ENCODE measurements around the gene MED15. TPM values are rescaled to one million over a fixed set of nuclear protein-coding genes. Genes with fewer than 3 reads are reported as not detected.
A peak's percentile ranks its signal among the peaks of the same experiment; 100 is the strongest.

MED15 gene
- total RNA-seq, 2 donors from 2014 or later: 61.4 to 62.7 TPM

- Histone ChIP-seq H3K36me3 (ENCODE audit: control insufficient read depth, insufficient read depth, low read length) (peaks cover 33% of the 10 kb centered on the region), H3K27me3 (ENCODE audit: control insufficient read depth, insufficient read depth, low read length, poor library complexity, severe bottlenecking) (no peaks in the 10 kb centered on the region), H3K4me3 (ENCODE audit: low read length) (no peak overlapping the region), H3K9ac (ENCODE audit: extremely low read depth, low read length, poor library complexity, severe bottlenecking) (no peak overlapping the region), H3K4me1 (ENCODE audit: control insufficient read depth, insufficient read depth, low read length) (no peaks in the 10 kb centered on the region), H3K9me3 (ENCODE audit: control insufficient read depth, low read length) (peaks cover 5% of the 10 kb centered on the region), H3K27ac (ENCODE audit: low read depth, low read length) (peak overlapping the region; percentile 95)
- no peak for DNase-seq
- Mint-ChIP-seq H3K4me1 (peaks cover 9% of the 10 kb centered on the region), H3K4me3 (no peak overlapping the region), H3K36me3 (ENCODE audit: low read depth) (peaks cover 31% of the 10 kb centered on the region), H3K27me3 (ENCODE audit: insufficient read depth) (no peaks in the 10 kb centered on the region), H3K27ac (peak overlapping the region; percentile 24), H3K9me3 (no peaks in the 10 kb centered on the region)
- WGBS, 2 experiments (ENCODE audit: insufficient coverage in 1 of 2, insufficient read length in 1 of 2): 94% methylated on average over 11 of the region's 11 CpGs
- TF ChIP-seq CTCF (conservative IDR thresholded peaks at IDR 0.05): no peak
Measured at GRCh38 chr22:20533095-20533878, 25.9 kb downstream of the MED15 start.

GRCh38 chr22:20533879-20534265, 26.5 kb downstream of the MED15 start:
- Histone ChIP-seq H3K27me3 (ENCODE audit: control insufficient read depth, insufficient read depth, low read length, poor library complexity, severe bottlenecking) (no peaks in the 10 kb centered on the region), H3K4me1 (ENCODE audit: control insufficient read depth, insufficient read depth, low read length) (no peaks in the 10 kb centered on the region), H3K36me3 (ENCODE audit: control insufficient read depth, insufficient read depth, low read length) (peaks cover 33% of the 10 kb centered on the region), H3K4me3 (ENCODE audit: low read length) (no peak overlapping the region), H3K9me3 (ENCODE audit: control insufficient read depth, low read length) (no peaks in the 10 kb centered on the region), H3K9ac (ENCODE audit: extremely low read depth, low read length, poor library complexity, severe bottlenecking) (no peak overlapping the region), H3K27ac (ENCODE audit: low read depth, low read length) (no peak overlapping the region)
- no peak overlapping the region for H3K4me3 Mint-ChIP-seq
- H3K27me3 Mint-ChIP-seq (ENCODE audit: insufficient read depth): no peaks in the 10 kb centered on the region
- no peaks in the 10 kb centered on the region for H3K9me3 Mint-ChIP-seq
- no peak for TF ChIP-seq CTCF (conservative IDR thresholded peaks at IDR 0.05)
- WGBS, 2 experiments (ENCODE audit: insufficient coverage in 1 of 2, insufficient read length in 1 of 2): 82 to 96% methylated on average over 2 to 3 of the region's 3 CpGs
- H3K36me3 Mint-ChIP-seq (ENCODE audit: low read depth): peaks cover 31% of the 10 kb centered on the region
- no peak overlapping the region for H3K27ac Mint-ChIP-seq
- DNase-seq: no peak
- peaks cover 9% of the 10 kb centered on the region for H3K4me1 Mint-ChIP-seq

- no peak for TF ChIP-seq CTCF (conservative IDR thresholded peaks at IDR 0.05)
- Mint-ChIP-seq H3K27me3 (ENCODE audit: insufficient read depth) (no peaks in the 10 kb centered on the region), H3K36me3 (ENCODE audit: low read depth) (peaks cover 51% of the 10 kb centered on the region), H3K4me1 (no peaks in the 10 kb centered on the region), H3K4me3 (no peak overlapping the region), H3K27ac (peak overlapping the region; percentile 46), H3K9me3 (no peaks in the 10 kb centered on the region)
- WGBS, 2 experiments (ENCODE audit: insufficient coverage in 1 of 2, insufficient read length in 1 of 2): 93% methylated on average over 7 to 12 of the region's 12 CpGs
- Histone ChIP-seq H3K27ac (ENCODE audit: low read depth, low read length) (no peak overlapping the region), H3K9me3 (ENCODE audit: control insufficient read depth, low read length) (no peaks in the 10 kb centered on the region), H3K9ac (ENCODE audit: extremely low read depth, low read length, poor library complexity, severe bottlenecking) (no peak overlapping the region), H3K27me3 (ENCODE audit: control insufficient read depth, insufficient read depth, low read length, poor library complexity, severe bottlenecking) (no peaks in the 10 kb centered on the region), H3K4me3 (ENCODE audit: low read length) (no peak overlapping the region), H3K36me3 (ENCODE audit: control insufficient read depth, insufficient read depth, low read length) (peaks cover 45% of the 10 kb centered on the region), H3K4me1 (ENCODE audit: control insufficient read depth, insufficient read depth, low read length) (no peaks in the 10 kb centered on the region)
- no peak for DNase-seq
Measured at GRCh38 chr22:20536590-20537324, 29.3 kb downstream of the MED15 start.

All from endodermal cell (in vitro differentiated cells).